ENCODE results near the gene SPAG16. TPM values are rescaled to one million over a fixed set of nuclear protein-coding genes. Genes with fewer than 3 reads are reported as not detected.

SPAG16 gene
- total RNA-seq, 1 experiment from 2014 or later, result 16.0 TPM

DNA sequence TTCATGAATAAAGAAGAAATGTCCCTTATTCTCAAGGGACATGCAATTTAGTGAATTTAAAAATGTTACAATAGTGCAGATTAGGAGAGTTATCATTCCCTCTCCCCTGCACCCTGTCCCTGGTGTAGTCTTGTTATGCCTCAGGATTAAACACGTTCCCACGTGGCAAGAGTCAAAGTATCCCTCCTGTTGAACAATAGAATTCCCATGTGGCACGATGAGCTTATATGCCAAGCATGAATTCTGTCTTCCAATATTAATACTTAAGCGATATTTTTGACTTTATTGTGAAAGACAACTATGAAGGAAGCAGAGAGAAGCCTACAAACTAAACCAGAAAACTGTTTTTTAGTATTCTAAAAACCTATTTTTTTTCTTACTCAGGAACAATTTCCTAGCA lies 36.7 kb upstream of the SPAG16 start (continued):
- TF ChIP-seq, protein P1, sequence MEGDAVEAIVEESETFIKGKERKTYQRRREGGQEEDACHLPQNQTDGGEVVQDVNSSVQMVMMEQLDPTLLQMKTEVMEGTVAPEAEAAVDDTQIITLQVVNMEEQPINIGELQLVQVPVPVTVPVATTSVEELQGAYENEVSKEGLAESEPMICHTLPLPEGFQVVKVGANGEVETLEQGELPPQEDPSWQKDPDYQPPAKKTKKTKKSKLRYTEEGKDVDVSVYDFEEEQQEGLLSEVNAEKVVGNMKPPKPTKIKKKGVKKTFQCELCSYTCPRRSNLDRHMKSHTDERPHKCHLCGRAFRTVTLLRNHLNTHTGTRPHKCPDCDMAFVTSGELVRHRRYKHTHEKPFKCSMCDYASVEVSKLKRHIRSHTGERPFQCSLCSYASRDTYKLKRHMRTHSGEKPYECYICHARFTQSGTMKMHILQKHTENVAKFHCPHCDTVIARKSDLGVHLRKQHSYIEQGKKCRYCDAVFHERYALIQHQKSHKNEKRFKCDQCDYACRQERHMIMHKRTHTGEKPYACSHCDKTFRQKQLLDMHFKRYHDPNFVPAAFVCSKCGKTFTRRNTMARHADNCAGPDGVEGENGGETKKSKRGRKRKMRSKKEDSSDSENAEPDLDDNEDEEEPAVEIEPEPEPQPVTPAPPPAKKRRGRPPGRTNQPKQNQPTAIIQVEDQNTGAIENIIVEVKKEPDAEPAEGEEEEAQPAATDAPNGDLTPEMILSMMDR (IDR thresholded peaks at IDR 0.05), result no peak
- TF ChIP-seq, protein P2, sequence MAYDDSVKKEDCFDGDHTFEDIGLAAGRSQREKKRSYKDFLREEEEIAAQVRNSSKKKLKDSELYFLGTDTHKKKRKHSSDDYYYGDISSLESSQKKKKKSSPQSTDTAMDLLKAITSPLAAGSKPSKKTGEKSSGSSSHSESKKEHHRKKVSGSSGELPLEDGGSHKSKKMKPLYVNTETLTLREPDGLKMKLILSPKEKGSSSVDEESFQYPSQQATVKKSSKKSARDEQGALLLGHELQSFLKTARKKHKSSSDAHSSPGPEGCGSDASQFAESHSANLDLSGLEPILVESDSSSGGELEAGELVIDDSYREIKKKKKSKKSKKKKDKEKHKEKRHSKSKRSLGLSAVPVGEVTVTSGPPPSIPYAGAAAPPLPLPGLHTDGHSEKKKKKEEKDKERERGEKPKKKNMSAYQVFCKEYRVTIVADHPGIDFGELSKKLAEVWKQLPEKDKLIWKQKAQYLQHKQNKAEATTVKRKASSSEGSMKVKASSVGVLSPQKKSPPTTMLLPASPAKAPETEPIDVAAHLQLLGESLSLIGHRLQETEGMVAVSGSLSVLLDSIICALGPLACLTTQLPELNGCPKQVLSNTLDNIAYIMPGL (CRISPR knock-in tag; IDR thresholded peaks at IDR 0.05), result no peak
- TF ChIP-seq OVOL2 (CRISPR knock-in tag; IDR thresholded peaks at IDR 0.05; ENCODE audit: borderline replicate concordance), result no peak
- TF ChIP-seq ZNF423 (CRISPR knock-in tag; IDR thresholded peaks at IDR 0.05), result no peak
- TF ChIP-seq FOXK1 (CRISPR knock-in tag; IDR thresholded peaks at IDR 0.05), result no peak

DNA sequence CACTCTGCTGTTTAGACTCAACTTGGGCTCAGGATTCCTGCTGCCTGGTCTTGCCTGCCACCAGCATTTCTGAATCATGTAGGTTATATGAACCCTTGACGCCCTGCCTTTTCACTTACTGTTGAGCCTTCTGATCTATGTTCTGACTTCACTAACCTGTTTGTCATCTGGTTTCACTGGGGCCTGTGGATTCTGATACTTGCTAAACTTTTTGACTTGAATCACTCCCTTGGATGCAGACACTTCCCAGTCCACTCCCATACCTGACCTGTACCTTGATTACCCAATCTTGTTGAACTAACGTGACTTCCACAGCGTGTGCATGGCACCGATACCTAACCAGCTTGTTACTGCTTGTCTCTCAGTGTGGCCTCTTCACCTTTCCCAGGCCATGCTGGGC lies 35.6 kb upstream of the SPAG16 start:
- DNase-seq (ENCODE audit: low spot score) (no peak), ATAC-seq (no peak)
- TF ChIP-seq, protein P3, sequence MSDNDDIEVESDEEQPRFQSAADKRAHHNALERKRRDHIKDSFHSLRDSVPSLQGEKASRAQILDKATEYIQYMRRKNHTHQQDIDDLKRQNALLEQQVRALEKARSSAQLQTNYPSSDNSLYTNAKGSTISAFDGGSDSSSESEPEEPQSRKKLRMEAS (CRISPR knock-in tag; IDR thresholded peaks at IDR 0.05), result no peak
- TF ChIP-seq NFATC4 (CRISPR knock-in tag; IDR thresholded peaks at IDR 0.05), result no peak
- TF ChIP-seq, protein P4, sequence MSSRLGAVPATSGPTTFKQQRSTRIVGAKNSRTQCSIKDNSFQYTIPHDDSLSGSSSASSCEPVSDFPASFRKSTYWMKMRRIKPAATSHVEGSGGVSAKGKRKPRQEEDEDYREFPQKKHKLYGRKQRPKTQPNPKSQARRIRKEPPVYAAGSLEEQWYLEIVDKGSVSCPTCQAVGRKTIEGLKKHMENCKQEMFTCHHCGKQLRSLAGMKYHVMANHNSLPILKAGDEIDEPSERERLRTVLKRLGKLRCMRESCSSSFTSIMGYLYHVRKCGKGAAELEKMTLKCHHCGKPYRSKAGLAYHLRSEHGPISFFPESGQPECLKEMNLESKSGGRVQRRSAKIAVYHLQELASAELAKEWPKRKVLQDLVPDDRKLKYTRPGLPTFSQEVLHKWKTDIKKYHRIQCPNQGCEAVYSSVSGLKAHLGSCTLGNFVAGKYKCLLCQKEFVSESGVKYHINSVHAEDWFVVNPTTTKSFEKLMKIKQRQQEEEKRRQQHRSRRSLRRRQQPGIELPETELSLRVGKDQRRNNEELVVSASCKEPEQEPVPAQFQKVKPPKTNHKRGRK (CRISPR knock-in tag; IDR thresholded peaks at IDR 0.05; ENCODE audit: borderline replicate concordance), result no peak
- TF ChIP-seq, protein P5, sequence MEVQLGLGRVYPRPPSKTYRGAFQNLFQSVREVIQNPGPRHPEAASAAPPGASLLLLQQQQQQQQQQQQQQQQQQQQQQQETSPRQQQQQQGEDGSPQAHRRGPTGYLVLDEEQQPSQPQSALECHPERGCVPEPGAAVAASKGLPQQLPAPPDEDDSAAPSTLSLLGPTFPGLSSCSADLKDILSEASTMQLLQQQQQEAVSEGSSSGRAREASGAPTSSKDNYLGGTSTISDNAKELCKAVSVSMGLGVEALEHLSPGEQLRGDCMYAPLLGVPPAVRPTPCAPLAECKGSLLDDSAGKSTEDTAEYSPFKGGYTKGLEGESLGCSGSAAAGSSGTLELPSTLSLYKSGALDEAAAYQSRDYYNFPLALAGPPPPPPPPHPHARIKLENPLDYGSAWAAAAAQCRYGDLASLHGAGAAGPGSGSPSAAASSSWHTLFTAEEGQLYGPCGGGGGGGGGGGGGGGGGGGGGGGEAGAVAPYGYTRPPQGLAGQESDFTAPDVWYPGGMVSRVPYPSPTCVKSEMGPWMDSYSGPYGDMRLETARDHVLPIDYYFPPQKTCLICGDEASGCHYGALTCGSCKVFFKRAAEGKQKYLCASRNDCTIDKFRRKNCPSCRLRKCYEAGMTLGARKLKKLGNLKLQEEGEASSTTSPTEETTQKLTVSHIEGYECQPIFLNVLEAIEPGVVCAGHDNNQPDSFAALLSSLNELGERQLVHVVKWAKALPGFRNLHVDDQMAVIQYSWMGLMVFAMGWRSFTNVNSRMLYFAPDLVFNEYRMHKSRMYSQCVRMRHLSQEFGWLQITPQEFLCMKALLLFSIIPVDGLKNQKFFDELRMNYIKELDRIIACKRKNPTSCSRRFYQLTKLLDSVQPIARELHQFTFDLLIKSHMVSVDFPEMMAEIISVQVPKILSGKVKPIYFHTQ (CRISPR knock-in tag; IDR thresholded peaks at IDR 0.05), result no peak
- TF ChIP-seq, protein P6, sequence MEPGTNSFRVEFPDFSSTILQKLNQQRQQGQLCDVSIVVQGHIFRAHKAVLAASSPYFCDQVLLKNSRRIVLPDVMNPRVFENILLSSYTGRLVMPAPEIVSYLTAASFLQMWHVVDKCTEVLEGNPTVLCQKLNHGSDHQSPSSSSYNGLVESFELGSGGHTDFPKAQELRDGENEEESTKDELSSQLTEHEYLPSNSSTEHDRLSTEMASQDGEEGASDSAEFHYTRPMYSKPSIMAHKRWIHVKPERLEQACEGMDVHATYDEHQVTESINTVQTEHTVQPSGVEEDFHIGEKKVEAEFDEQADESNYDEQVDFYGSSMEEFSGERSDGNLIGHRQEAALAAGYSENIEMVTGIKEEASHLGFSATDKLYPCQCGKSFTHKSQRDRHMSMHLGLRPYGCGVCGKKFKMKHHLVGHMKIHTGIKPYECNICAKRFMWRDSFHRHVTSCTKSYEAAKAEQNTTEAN (CRISPR knock-in tag; IDR thresholded peaks at IDR 0.05), result no peak
- no peak for TF ChIP-seq JUN (CRISPR knock-in tag; IDR thresholded peaks at IDR 0.05)
- TF ChIP-seq, protein P7, sequence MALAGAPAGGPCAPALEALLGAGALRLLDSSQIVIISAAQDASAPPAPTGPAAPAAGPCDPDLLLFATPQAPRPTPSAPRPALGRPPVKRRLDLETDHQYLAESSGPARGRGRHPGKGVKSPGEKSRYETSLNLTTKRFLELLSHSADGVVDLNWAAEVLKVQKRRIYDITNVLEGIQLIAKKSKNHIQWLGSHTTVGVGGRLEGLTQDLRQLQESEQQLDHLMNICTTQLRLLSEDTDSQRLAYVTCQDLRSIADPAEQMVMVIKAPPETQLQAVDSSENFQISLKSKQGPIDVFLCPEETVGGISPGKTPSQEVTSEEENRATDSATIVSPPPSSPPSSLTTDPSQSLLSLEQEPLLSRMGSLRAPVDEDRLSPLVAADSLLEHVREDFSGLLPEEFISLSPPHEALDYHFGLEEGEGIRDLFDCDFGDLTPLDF (CRISPR knock-in tag; IDR thresholded peaks at IDR 0.05), result no peak
- Mint-ChIP-seq H3K27me3 (ENCODE audit: low read depth) (no peaks in the 10 kb centered on the region), H3K9me3 (no peaks in the 10 kb centered on the region), H3K36me3 (no peaks in the 10 kb centered on the region), H3K4me1 (peaks cover 13% of the 10 kb centered on the region), H3K4me3 (no peak overlapping the region), H3K27ac (no peak overlapping the region)
- CTCF ChIA-PET, result no interaction called here
- POLR2A ChIA-PET, result no interaction called here

DNA sequence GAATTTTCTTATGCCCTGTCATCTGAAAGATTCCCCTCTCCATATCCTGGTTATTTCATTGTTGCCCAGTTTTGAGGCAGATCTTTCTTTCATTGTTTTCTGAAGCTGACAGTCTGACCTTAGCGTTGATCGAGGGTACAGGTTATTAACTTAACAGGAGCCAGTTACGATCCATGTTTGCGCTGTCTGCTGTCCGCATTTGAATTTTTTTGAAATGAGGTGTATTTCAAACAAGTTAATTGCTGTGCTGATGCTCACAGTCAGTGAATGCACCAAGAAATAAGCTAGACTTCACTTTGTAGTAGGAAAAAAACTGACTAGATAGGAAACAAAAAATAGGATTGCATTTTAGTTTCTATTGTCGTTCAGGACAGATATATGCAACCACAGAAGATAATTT lies 34.8 kb upstream of the SPAG16 start:
- Mint-ChIP-seq H3K4me3 (no peak overlapping the region), H3K36me3 (no peaks in the 10 kb centered on the region), H3K27me3 (ENCODE audit: low read depth) (no peaks in the 10 kb centered on the region), H3K27ac (no peak overlapping the region), H3K4me1 (peaks cover 12% of the 10 kb centered on the region), H3K9me3 (no peaks in the 10 kb centered on the region)
- DNase-seq (ENCODE audit: low spot score) (no peak), ATAC-seq (no peak)
- ChIA-PET CTCF (no interaction called here), POLR2A (no interaction called here)
- TF ChIP-seq, protein P8, sequence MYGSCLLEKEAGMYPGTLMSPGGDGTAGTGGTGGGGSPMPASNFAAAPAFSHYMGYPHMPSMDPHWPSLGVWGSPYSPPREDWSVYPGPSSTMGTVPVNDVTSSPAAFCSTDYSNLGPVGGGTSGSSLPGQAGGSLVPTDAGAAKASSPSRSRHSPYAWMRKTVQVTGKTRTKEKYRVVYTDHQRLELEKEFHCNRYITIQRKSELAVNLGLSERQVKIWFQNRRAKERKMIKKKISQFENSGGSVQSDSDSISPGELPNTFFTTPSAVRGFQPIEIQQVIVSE (CRISPR knock-in tag; IDR thresholded peaks at IDR 0.05; ENCODE audit: borderline replicate concordance), result no peak
- TF ChIP-seq CREB1 (CRISPR knock-in tag; IDR thresholded peaks at IDR 0.05) (no peak), SP1 (CRISPR knock-in tag; conservative IDR thresholded peaks at IDR 0.05) (no peak), FOXJ3 (CRISPR knock-in tag; IDR thresholded peaks at IDR 0.05; ENCODE audit: borderline replicate concordance) (no peak), GRHL2 (CRISPR knock-in tag; IDR thresholded peaks at IDR 0.05; ENCODE audit: insufficient replicate concordance, severe bottlenecking) (no peak)
- TF ChIP-seq, protein P9, sequence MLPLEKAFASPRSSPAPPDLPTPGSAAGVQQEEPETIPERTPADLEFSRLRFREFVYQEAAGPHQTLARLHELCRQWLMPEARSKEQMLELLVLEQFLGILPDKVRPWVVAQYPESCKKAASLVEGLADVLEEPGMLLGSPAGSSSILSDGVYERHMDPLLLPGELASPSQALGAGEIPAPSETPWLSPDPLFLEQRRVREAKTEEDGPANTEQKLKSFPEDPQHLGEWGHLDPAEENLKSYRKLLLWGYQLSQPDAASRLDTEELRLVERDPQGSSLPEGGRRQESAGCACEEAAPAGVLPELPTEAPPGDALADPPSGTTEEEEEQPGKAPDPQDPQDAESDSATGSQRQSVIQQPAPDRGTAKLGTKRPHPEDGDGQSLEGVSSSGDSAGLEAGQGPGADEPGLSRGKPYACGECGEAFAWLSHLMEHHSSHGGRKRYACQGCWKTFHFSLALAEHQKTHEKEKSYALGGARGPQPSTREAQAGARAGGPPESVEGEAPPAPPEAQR (CRISPR knock-in tag; IDR thresholded peaks at IDR 0.05), result no peak
- TF ChIP-seq, protein P10, sequence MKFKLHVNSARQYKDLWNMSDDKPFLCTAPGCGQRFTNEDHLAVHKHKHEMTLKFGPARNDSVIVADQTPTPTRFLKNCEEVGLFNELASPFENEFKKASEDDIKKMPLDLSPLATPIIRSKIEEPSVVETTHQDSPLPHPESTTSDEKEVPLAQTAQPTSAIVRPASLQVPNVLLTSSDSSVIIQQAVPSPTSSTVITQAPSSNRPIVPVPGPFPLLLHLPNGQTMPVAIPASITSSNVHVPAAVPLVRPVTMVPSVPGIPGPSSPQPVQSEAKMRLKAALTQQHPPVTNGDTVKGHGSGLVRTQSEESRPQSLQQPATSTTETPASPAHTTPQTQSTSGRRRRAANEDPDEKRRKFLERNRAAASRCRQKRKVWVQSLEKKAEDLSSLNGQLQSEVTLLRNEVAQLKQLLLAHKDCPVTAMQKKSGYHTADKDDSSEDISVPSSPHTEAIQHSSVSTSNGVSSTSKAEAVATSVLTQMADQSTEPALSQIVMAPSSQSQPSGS (CRISPR knock-in tag; IDR thresholded peaks at IDR 0.05; ENCODE audit: borderline replicate concordance, low read depth), result no peak
